Neuronal stem cell (in vitro differentiated cells): Measurements from ENCODE around the gene IGSF1.

ENCODE experiments used
- DNase-seq: peaks from one replicate; pipeline ENCODE4 v3.0.0-alpha.2; 2013; ENCODE audit warnings: low spot score
- H2AFZ ChIP-seq: one replicate; pipeline ENCODE4 v1.6.1; 2013; ENCODE audit warnings: mild to moderate bottlenecking, low read length, inconsistent platforms
- H2AK5ac ChIP-seq: 2 replicates; pipeline ENCODE4 v1.6.1; 2013; ENCODE audit warnings: low read depth, mild to moderate bottlenecking, inconsistent platforms, low read length, moderate library complexity, mixed read lengths
- H2BK120ac ChIP-seq: 2 replicates; pipeline ENCODE4 v1.6.1; 2013; ENCODE audit warnings: low read depth, mild to moderate bottlenecking, inconsistent platforms, low read length, moderate library complexity, mixed read lengths
- H2BK12ac ChIP-seq: one replicate; pipeline ENCODE4 v1.6.1; 2013; ENCODE audit warnings: low read length, inconsistent platforms
- H2BK15ac ChIP-seq: 2 replicates; pipeline ENCODE4 v1.6.1; 2013; ENCODE audit warnings: mild to moderate bottlenecking, low read length, inconsistent platforms, mixed read lengths
- H2BK5ac ChIP-seq: one replicate; pipeline ENCODE4 v1.6.1; 2013; ENCODE audit warnings: inconsistent platforms, mild to moderate bottlenecking, low read length, moderate library complexity
- H3K14ac ChIP-seq: one replicate; pipeline ENCODE4 v1.6.1; 2013; ENCODE audit warnings: low read length, inconsistent platforms
- H3K18ac ChIP-seq: 2 replicates; pipeline ENCODE4 v1.6.1; 2013; ENCODE audit warnings: low read length, inconsistent platforms
- H3K23ac ChIP-seq: 2 replicates; pipeline ENCODE4 v1.6.1; 2013; ENCODE audit warnings: low read depth, mild to moderate bottlenecking, mixed read lengths, low read length, inconsistent platforms; ENCODE audit not compliant: poor library complexity
- H3K27ac ChIP-seq: replicated peaks from 3 replicates; pipeline ENCODE4 v1.5.1; 2013; ENCODE audit warnings: low read length, inconsistent platforms
- H3K27me3 ChIP-seq, 3 experiments: 2 replicates each; pipeline ENCODE4 v1.6.1; 2013; ENCODE audit warnings: low read length in 3 of 3, mild to moderate bottlenecking in 2 of 3, inconsistent platforms in 1 of 3, low read depth in 1 of 3, mixed read lengths in 1 of 3, moderate library complexity in 1 of 3; ENCODE audit not compliant: control insufficient read depth in 3 of 3, insufficient read depth in 3 of 3
- H3K36me3 ChIP-seq, 2 donors: replicated peaks in 1 of 2; 2 replicates each; pipeline ENCODE4 v1.6.1; 2013; ENCODE audit warnings: low read length in 2 of 2; ENCODE audit not compliant: control insufficient read depth in 2 of 2, insufficient read depth in 2 of 2
- H3K4ac ChIP-seq: 2 replicates; pipeline ENCODE4 v1.6.1; 2013; ENCODE audit warnings: inconsistent platforms, mild to moderate bottlenecking, low read length, moderate library complexity
- H3K4me1 ChIP-seq, 2 donors: 1 replicate in 1 of 2; 2 replicates in 1 of 2; pipeline ENCODE4 v1.6.1; 2013; ENCODE audit warnings: low read length in 2 of 2, low read depth in 1 of 2; ENCODE audit not compliant: control insufficient read depth in 2 of 2, insufficient read depth in 1 of 2
- H3K4me2 ChIP-seq: one replicate; pipeline ENCODE4 v1.6.1; 2013; ENCODE audit warnings: mild to moderate bottlenecking, low read length, inconsistent platforms; ENCODE audit not compliant: insufficient read depth, poor library complexity, severe bottlenecking
- H3K4me3 ChIP-seq, 2 donors: 2 replicates each; pipeline ENCODE4 v1.5.1; 2013; ENCODE audit warnings: low read length in 2 of 2, mild to moderate bottlenecking in 2 of 2, inconsistent platforms in 1 of 2, moderate library complexity in 1 of 2
- H3K79me1 ChIP-seq: one replicate; pipeline ENCODE4 v1.6.1; 2013; ENCODE audit warnings: low read depth, mild to moderate bottlenecking, inconsistent platforms, low read length, moderate library complexity
- H3K9ac ChIP-seq: one replicate; pipeline ENCODE4 v1.6.1; 2013; ENCODE audit warnings: mild to moderate bottlenecking, low read depth, low read length, inconsistent platforms; ENCODE audit not compliant: poor library complexity
- H3K9me3 ChIP-seq, 2 donors: replicated peaks in 1 of 2; 2 replicates each; pipeline versions ENCODE3 to v1.6.1; 2013; ENCODE audit warnings: low read length in 2 of 2, mild to moderate bottlenecking in 2 of 2, inconsistent platforms in 1 of 2, low read depth in 1 of 2, mixed read lengths in 1 of 2, moderate library complexity in 1 of 2; ENCODE audit not compliant: control insufficient read depth in 2 of 2, insufficient read depth in 1 of 2
- H4K8ac ChIP-seq: one replicate; pipeline ENCODE4 v1.6.1; 2013; ENCODE audit warnings: low read depth, mild to moderate bottlenecking, inconsistent platforms, low read length, moderate library complexity
- H4K91ac ChIP-seq: one replicate; pipeline ENCODE4 v1.6.1; 2013; ENCODE audit warnings: low read length, low read depth, mild to moderate bottlenecking, inconsistent platforms; ENCODE audit not compliant: poor library complexity
- WGBS, 2 donors: extraction: QIAGEN DNeasy Blood & Tissue Kit; methylation state at CpG; one replicate each; pipeline ENCODE4 v1.1.7; 2013; ENCODE audit warnings: missing lambda C conversion rate in 2 of 2, mixed read lengths in 1 of 2; ENCODE audit not compliant: insufficient read length in 2 of 2, insufficient replicate concordance in 1 of 2; ENCODE audit errors: extremely low coverage in 2 of 2; 5-methylcytosine and 5-hydroxymethylcytosine counted together

The IGSF1 gene

GRCh38 chrX:131322651-131323050 is 33.5 kb upstream of the IGSF1 start:
- Histone ChIP-seq H3K79me1 (no peaks in the 10 kb centered on the region), H3K4me3 (no peak overlapping the region), H3K9ac (no peak overlapping the region), H3K23ac (no peak overlapping the region), H3K14ac (no peak overlapping the region), H3K18ac (no peak overlapping the region), H2BK120ac (no peak overlapping the region), H3K27ac (no peak overlapping the region), H2BK5ac (no peak overlapping the region), H3K4ac (no peak overlapping the region), H2AFZ (no peak overlapping the region), H4K91ac (no peak overlapping the region), H4K8ac (no peak overlapping the region), H3K4me1 (no peaks in the 10 kb centered on the region), H3K36me3 (no peaks in the 10 kb centered on the region), H3K27me3 (peaks cover 0 to 4% (median 0%) of the 10 kb centered on the region in 3 experiments), H2BK12ac (no peak overlapping the region), H2BK15ac (no peak overlapping the region), H3K9me3 (no peaks in the 10 kb centered on the region), H3K4me2 (no peak overlapping the region), H2AK5ac (no peak overlapping the region)
- 100% methylated on average over 2 of the region's 3 CpGs for WGBS, 2 donors
- DNase-seq: no peak

- DNase-seq: no peak
- Histone ChIP-seq H3K4me3 (no peak overlapping the region), H3K4me1 (no peaks in the 10 kb centered on the region), H3K9me3 (no peaks in the 10 kb centered on the region), H2BK15ac (no peak overlapping the region), H2BK5ac (no peak overlapping the region), H4K8ac (no peak overlapping the region), H3K27me3 (peaks cover 0 to 4% (median 0%) of the 10 kb centered on the region in 3 experiments), H2AFZ (no peak overlapping the region), H3K4me2 (no peak overlapping the region), H3K4ac (no peak overlapping the region), H4K91ac (no peak overlapping the region), H3K36me3 (no peaks in the 10 kb centered on the region), H2BK12ac (no peak overlapping the region), H3K9ac (no peak overlapping the region), H3K14ac (no peak overlapping the region), H3K27ac (no peak overlapping the region), H2BK120ac (no peak overlapping the region), H3K79me1 (no peaks in the 10 kb centered on the region), H2AK5ac (no peak overlapping the region), H3K18ac (no peak overlapping the region), H3K23ac (no peak overlapping the region)
- no CpG with 5 or more reads among the region's 4 CpGs for WGBS, 2 donors
Observed at GRCh38 chrX:131317326-131317725, 28.2 kb upstream of the IGSF1 start.

GRCh38 chrX:131316260-131316659 is 27.2 kb upstream of the IGSF1 start:
- H3K79me1 ChIP-seq: no peaks in the 10 kb centered on the region
- WGBS, 2 donors: no CpG with 5 or more reads among the region's 1 CpG
- no peak overlapping the region for H3K27ac ChIP-seq
- no peak for DNase-seq
- no peak overlapping the region for H4K8ac ChIP-seq
- no peak overlapping the region for H3K23ac ChIP-seq
- H3K4me2 ChIP-seq: no peak overlapping the region
- H2BK12ac ChIP-seq: no peak overlapping the region
- no peak overlapping the region for H3K4ac ChIP-seq
- H2BK120ac ChIP-seq: no peak overlapping the region
- H2AFZ ChIP-seq: no peak overlapping the region
- no peak overlapping the region for H2AK5ac ChIP-seq
- H3K9ac ChIP-seq: no peak overlapping the region
- H3K36me3 ChIP-seq: no peaks in the 10 kb centered on the region
- H4K91ac ChIP-seq: no peak overlapping the region
- no peak overlapping the region for H3K14ac ChIP-seq
- H2BK5ac ChIP-seq: no peak overlapping the region
- no peaks in the 10 kb centered on the region for H3K9me3 ChIP-seq
- peaks cover 0 to 4% (median 0%) of the 10 kb centered on the region in 3 experiments for H3K27me3 ChIP-seq
- no peak overlapping the region for H3K4me3 ChIP-seq
- no peak overlapping the region for H2BK15ac ChIP-seq
- no peaks in the 10 kb centered on the region for H3K4me1 ChIP-seq
- H3K18ac ChIP-seq: no peak overlapping the region

GRCh38 chrX:131308980-131309379 is 19.9 kb upstream of the IGSF1 start:
- no peaks in the 10 kb centered on the region for H3K79me1 ChIP-seq
- no peak overlapping the region for H3K14ac ChIP-seq
- no peak overlapping the region for H3K4me2 ChIP-seq

More at GRCh38 chrX:131308980-131309379, 19.9 kb upstream of the IGSF1 start:
- Histone ChIP-seq H3K36me3 (no peaks in the 10 kb centered on the region), H2AFZ (no peak overlapping the region), H3K27ac (no peak overlapping the region), H3K4me1 (no peaks in the 10 kb centered on the region), H3K27me3 (peaks cover 0 to 5% (median 0%) of the 10 kb centered on the region in 3 experiments), H3K4me3 (no peak overlapping the region), H2BK12ac (no peak overlapping the region), H3K18ac (no peak overlapping the region), H3K4ac (no peak overlapping the region), H3K9ac (no peak overlapping the region), H4K8ac (no peak overlapping the region), H3K23ac (no peak overlapping the region), H3K9me3 (no peaks in the 10 kb centered on the region), H2AK5ac (no peak overlapping the region), H2BK15ac (no peak overlapping the region), H2BK5ac (no peak overlapping the region), H2BK120ac (no peak overlapping the region), H4K91ac (no peak overlapping the region)
- no peak for DNase-seq
